ENCODE data around the gene ITGB8.

The ITGB8 gene

DNA sequence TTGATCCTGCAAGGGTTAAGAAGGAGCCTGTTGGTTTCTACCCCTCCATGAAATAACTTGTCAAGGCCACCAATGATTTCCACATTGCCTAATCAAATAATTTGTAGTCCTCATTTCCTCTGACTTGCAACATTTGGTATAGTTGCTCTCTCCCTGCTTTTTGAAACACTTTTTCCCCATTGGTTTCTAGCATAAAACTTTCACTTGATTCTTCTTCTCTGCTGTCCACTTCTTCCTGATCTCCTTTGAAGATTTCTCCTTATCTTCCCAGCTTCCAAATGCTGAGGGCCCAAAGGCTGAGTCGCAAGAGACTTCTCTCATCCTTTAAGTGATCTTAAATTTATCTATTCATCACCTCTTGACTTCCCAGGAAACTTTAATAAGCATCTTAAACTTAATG, 134.2 kb downstream of the ITGB8 start:
- DNase-seq (ENCODE audit: low spot score), result no peak

Measured in ecto neural progenitor cell (in vitro differentiated cells).